Measurements from ENCODE around the gene SRRM3. TPM values are rescaled to one million over a fixed set of nuclear protein-coding genes. Genes with fewer than 3 reads are reported as not detected.
A peak's percentile ranks its signal among the peaks of the same experiment; 100 is the strongest.

The SRRM3 gene
- total and polyA plus RNA-seq, 3 donors from 2014 or later = 7.8 to 8.4 (median 8.3) TPM

DNA sequence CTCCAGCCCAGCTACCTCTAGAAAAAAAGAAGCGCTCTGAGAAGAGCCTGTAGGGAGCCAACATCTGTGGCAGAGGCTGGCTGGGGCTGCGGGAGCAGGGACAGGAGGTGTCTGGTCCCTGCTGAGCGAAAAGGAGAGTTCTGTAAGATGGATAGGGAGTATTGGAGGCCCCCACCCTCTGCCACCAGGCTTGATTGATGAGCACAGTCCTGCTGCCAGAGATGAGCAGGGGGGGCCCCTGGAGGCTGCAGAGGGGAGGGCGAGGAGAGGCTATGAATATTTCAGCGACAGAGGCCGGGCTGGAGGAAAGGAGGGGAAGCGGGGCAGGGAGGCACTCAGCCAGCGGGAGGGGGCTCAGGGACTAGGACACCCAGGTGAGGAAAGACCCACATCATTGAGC lies 56.3 kb downstream of the SRRM3 start:
- Histone ChIP-seq H3K36me3 (ENCODE audit: low read depth, missing control alignments) (no peaks in the 10 kb centered on the region), H3K27me3 (no peaks in the 10 kb centered on the region), H3K9me3 (no peaks in the 10 kb centered on the region), H3K27ac (no peak overlapping the region), H3K4me1 (peaks cover 2% of the 10 kb centered on the region), H3K4me3 (no peak overlapping the region)
- DNase-seq = no peak
- 63 to 65% methylated on average over 8 of the region's 8 CpGs for WGBS, 2 donors
- intact Hi-C loops (cut with DNase I; ENCODE audit: low total_unique reads) = no loop called here
- no peak for TF ChIP-seq POLR2A (IDR thresholded peaks at IDR 0.05)
- TF ChIP-seq, protein P1, sequence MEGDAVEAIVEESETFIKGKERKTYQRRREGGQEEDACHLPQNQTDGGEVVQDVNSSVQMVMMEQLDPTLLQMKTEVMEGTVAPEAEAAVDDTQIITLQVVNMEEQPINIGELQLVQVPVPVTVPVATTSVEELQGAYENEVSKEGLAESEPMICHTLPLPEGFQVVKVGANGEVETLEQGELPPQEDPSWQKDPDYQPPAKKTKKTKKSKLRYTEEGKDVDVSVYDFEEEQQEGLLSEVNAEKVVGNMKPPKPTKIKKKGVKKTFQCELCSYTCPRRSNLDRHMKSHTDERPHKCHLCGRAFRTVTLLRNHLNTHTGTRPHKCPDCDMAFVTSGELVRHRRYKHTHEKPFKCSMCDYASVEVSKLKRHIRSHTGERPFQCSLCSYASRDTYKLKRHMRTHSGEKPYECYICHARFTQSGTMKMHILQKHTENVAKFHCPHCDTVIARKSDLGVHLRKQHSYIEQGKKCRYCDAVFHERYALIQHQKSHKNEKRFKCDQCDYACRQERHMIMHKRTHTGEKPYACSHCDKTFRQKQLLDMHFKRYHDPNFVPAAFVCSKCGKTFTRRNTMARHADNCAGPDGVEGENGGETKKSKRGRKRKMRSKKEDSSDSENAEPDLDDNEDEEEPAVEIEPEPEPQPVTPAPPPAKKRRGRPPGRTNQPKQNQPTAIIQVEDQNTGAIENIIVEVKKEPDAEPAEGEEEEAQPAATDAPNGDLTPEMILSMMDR (IDR thresholded peaks at IDR 0.05) = no peak

DNA sequence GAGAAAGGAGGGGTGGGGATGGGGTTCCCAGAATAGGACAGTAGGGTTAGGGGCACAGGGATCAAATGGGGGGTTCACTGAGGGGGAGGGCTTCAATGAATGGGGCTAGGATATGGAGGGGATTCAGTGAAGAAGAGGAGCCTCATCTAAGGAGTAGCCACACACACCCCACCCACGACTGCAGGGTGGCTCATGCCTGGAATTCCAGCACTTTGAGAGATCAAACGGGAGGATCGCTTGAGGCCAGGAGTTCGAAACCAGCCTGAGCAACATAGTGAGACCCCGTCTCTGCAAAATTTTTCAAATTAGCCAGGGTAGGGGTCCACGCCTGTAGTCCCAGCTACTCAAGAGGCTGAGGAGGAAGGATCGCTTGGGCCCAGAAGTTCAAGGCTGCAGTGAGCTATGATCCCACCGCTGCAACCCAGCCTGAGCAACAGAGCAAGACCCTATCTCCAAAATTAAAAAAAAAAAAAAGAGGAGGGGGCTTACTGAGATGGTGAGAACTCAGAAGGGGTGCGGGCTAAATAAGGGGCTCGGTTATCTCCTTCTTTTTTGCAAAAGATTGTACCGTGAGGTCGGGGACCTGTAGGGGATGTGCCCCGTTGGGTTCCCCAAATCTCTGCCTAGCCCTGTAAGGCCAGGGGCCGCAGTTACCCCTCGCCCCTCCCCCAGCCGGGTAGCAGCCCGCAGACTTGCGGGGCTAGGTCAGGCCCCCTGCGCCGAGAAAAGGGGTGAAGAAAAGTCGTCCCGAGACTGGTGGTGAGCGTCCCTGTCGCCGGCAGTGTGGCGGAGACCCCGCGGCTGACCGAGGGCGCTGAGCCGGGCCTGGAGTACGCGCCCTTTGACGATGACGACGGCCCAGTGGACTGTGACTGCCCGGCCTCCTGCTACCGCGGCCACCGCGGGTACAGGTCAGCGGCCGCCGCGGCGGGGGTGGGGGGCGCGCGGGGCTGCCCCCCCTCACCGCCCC lies 57.7 kb downstream of the SRRM3 start:
- Histone ChIP-seq H3K27ac (no peak overlapping the region), H3K9me3 (no peaks in the 10 kb centered on the region), H3K4me1 (peaks cover 2% of the 10 kb centered on the region), H3K4me3 (peak overlapping the region; percentile 44 to 53), H3K27me3 (no peaks in the 10 kb centered on the region), H3K36me3 (ENCODE audit: low read depth, missing control alignments) (no peaks in the 10 kb centered on the region)
- 17 to 29% methylated on average over 22 to 47 of the region's 50 CpGs for WGBS, 2 donors
- DNase-seq = no peak
- intact Hi-C loops (cut with DNase I; ENCODE audit: low total_unique reads) = no loop called here
- TF ChIP-seq, protein P1 (IDR thresholded peaks at IDR 0.05) = no peak
- TF ChIP-seq POLR2A (IDR thresholded peaks at IDR 0.05) = no peak

DNA sequence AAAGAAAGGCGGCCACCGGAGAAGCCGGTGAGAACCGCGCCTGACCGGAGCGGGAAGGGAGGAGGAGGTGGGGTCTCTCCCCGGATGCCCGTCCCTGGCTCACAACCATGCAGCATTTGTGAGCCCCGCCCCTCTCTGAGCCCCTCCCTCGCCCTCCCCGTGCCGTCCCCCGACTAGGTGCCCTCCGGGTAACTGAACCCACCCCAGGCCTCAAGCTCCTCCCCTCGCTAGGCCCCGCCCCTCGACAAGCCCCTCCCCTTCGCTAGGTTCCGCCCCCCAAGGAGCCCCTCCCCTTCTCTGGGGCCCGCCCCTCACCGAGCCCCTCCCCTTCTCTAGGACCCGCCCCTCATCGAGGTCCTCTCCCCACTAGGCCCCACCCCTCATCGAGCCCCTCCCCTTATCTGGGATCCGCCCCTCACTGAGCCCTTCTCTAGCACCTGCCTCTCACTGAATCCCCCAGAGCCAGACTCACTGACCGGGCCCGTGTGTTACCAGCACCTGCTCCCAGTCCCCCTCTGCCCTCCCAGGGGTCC lies 58.5 kb downstream of the SRRM3 start:
- peaks cover 2% of the 10 kb centered on the region for H3K4me1 ChIP-seq
- H3K9me3 ChIP-seq = no peaks in the 10 kb centered on the region
- intact Hi-C loops (cut with DNase I; ENCODE audit: low total_unique reads) = no loop called here
- H3K27ac ChIP-seq = no peak overlapping the region
- peak; percentile 63 for DNase-seq
- no peak for TF ChIP-seq POLR2A (IDR thresholded peaks at IDR 0.05)
- TF ChIP-seq, protein P1 (IDR thresholded peaks at IDR 0.05) = no peak
- WGBS, 2 donors = 3 to 6% methylated on average over 18 to 25 of the region's 28 CpGs
- H3K27me3 ChIP-seq = no peaks in the 10 kb centered on the region
- H3K4me3 ChIP-seq = peak overlapping the region; percentile 44 to 53
- H3K36me3 ChIP-seq (ENCODE audit: low read depth, missing control alignments) = no peaks in the 10 kb centered on the region

DNA sequence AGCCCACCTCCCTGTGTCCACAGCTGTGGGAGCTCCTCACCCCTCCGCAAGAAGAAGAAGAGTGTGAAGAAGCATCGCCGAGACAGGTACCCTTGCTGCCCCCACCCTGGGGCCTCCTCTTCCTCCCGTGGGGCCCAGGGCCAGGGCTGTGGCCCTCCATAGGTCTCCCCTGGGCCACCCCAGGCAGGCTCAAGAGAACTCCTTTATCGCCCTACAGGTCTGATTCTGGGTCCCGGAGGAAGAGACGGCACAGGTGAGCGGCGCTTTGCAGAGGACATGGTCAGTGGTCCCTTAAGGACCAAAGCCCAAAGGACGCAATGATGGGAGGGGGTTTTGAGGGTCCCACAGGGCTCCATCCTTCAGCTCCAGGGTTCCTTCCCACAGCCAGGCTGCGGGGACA lies 59.6 kb downstream of the SRRM3 start:
- TF ChIP-seq, protein P1 (IDR thresholded peaks at IDR 0.05) = no peak
- TF ChIP-seq POLR2A (IDR thresholded peaks at IDR 0.05) = no peak

More for the DNA sequence above, 59.6 kb downstream of the SRRM3 start:
- 89 to 94% methylated on average over 10 to 11 of the region's 11 CpGs for WGBS, 2 donors
- no peak for DNase-seq
- Histone ChIP-seq H3K27me3 (no peaks in the 10 kb centered on the region), H3K4me1 (peaks cover 2% of the 10 kb centered on the region), H3K36me3 (ENCODE audit: low read depth, missing control alignments) (no peaks in the 10 kb centered on the region), H3K4me3 (no peak overlapping the region), H3K27ac (no peak overlapping the region), H3K9me3 (no peaks in the 10 kb centered on the region)
- intact Hi-C loops (cut with DNase I; ENCODE audit: low total_unique reads) = no loop called here
